ENCODE data around the gene TMEM121B. TPM values are rescaled to one million over a fixed set of nuclear protein-coding genes. Genes with fewer than 3 reads are reported as not detected.
A peak's percentile ranks its signal among the peaks of the same experiment; 100 is the strongest.

TMEM121B gene
- total and polyA plus RNA-seq, 2 of the 13 experiments (the other 11 are each of a cell fraction or from before 2014, with no cell fraction given), result not detected

GRCh38 chr22:17084554-17085276 is 36.4 kb downstream of the TMEM121B start, which contains the start of gene IL17RA (continued):
- TF ChIP-seq, protein P1, sequence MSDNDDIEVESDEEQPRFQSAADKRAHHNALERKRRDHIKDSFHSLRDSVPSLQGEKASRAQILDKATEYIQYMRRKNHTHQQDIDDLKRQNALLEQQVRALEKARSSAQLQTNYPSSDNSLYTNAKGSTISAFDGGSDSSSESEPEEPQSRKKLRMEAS (IDR thresholded peaks at IDR 0.05), result peak; percentile 72
- TF ChIP-seq, protein P2, sequence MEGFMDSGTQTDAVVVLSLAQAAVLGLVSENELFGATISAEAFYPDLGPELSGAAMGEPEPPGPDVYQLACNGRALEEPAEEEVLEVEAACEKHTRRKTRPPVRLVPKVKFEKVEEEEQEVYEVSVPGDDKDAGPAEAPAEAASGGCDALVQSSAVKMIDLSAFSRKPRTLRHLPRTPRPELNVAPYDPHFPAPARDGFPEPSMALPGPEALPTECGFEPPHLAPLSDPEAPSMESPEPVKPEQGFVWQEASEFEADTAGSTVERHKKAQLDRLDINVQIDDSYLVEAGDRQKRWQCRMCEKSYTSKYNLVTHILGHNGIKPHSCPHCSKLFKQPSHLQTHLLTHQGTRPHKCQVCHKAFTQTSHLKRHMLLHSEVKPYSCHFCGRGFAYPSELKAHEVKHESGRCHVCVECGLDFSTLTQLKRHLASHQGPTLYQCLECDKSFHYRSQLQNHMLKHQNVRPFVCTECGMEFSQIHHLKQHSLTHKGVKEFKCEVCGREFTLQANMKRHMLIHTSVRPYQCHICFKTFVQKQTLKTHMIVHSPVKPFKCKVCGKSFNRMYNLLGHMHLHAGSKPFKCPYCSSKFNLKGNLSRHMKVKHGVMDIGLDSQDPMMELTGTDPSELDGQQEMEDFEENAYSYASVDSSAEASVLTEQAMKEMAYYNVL (CRISPR knock-in tag; IDR thresholded peaks at IDR 0.05; ENCODE audit: borderline replicate concordance), result no peak
- TF ChIP-seq NFIC (IDR thresholded peaks at IDR 0.05; ENCODE audit: low read length), result no peak
- no peak for TF ChIP-seq DPF2 (CRISPR knock-in tag; IDR thresholded peaks at IDR 0.05; ENCODE audit: borderline replicate concordance, low read depth)
- TF ChIP-seq ZNF550 (CRISPR knock-in tag; IDR thresholded peaks at IDR 0.05; ENCODE audit: borderline replicate concordance), result no peak
- no peak for TF ChIP-seq ATAD3A (CRISPR knock-in tag; IDR thresholded peaks at IDR 0.05)
- no peak for TF ChIP-seq RFX1 (IDR thresholded peaks at IDR 0.05)
- TF ChIP-seq MTERF4 (CRISPR knock-in tag; IDR thresholded peaks at IDR 0.05), result peak; percentile 67; the same call in 1 of the 2 replicates
- TF ChIP-seq MAZ (IDR thresholded peaks at IDR 0.05; ENCODE audit: borderline replicate concordance, low read depth, low read length), result no peak
- no peak; the same call in 1 of the 2 replicates for TF ChIP-seq MAZ (CRISPR knock-in tag; IDR thresholded peaks at IDR 0.05; ENCODE audit: low read depth)
- no peak for TF ChIP-seq ZNF7 (CRISPR knock-in tag; IDR thresholded peaks at IDR 0.05)
- no peak for TF ChIP-seq SNAI1 (CRISPR knock-in tag; IDR thresholded peaks at IDR 0.05; ENCODE audit: borderline replicate concordance)
- TF ChIP-seq BRF2 (CRISPR knock-in tag; IDR thresholded peaks at IDR 0.05), result no peak
- TF ChIP-seq ZNF501 (CRISPR knock-in tag; IDR thresholded peaks at IDR 0.05), result peak; percentile 41; the same call in 1 of the 2 replicates
- TF ChIP-seq KDM4B (CRISPR knock-in tag; IDR thresholded peaks at IDR 0.05), result no peak
- TF ChIP-seq PHF5A (CRISPR knock-in tag; IDR thresholded peaks at IDR 0.05; ENCODE audit: low read depth, unreplicated experiment), result no peak
- TF ChIP-seq, protein P3, sequence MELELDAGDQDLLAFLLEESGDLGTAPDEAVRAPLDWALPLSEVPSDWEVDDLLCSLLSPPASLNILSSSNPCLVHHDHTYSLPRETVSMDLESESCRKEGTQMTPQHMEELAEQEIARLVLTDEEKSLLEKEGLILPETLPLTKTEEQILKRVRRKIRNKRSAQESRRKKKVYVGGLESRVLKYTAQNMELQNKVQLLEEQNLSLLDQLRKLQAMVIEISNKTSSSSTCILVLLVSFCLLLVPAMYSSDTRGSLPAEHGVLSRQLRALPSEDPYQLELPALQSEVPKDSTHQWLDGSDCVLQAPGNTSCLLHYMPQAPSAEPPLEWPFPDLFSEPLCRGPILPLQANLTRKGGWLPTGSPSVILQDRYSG (CRISPR knock-in tag; IDR thresholded peaks at IDR 0.05), result no peak
- TF ChIP-seq FOXM1 (CRISPR knock-in tag; IDR thresholded peaks at IDR 0.05), result no peak
- TF ChIP-seq HNF1A (IDR thresholded peaks at IDR 0.05; ENCODE audit: low read depth), result no peak
- TF ChIP-seq HNF1A (CRISPR knock-in tag; IDR thresholded peaks at IDR 0.05; ENCODE audit: borderline replicate concordance), result no peak
